Calu3 (cell line): ENCODE data around the gene SAMSN1. TPM values are rescaled to one million over a fixed set of nuclear protein-coding genes. Genes with fewer than 3 reads are reported as not detected.
"Not testable (repeated sequence)": the region's sequence is repeated elsewhere in the genome, so short reads cannot be mapped to it uniquely, and the experiment has no call there.

ENCODE experiments used
- BruUV-seq: library from RNA; stranded (reverse); fragments of 400-500 nt; replicated peaks from 2 replicates; lab custom pipeline; 2021; lab: Mats Ljungman, UMichigan
- CTCF ChIA-PET: fragments of 300-600 bp; sonication (Branson Sonifier 250); formaldehyde crosslinking; loops from one replicate; lab custom pipeline; 2022; ENCODE audit warnings: antibody characterized with exemption; lab: Charles Lee
- DNase-seq: peaks from one replicate; pipeline ENCODE4 v3.0.0; 2022
- H3K27ac Mint-ChIP-seq: one replicate; pipeline ENCODE4 v1.8.0; 2022; ENCODE audit warnings: mixed read lengths; ENCODE audit not compliant: unreplicated experiment
- H3K27me3 Mint-ChIP-seq: one replicate; pipeline ENCODE4 v1.8.0; 2022; ENCODE audit warnings: mixed read lengths; ENCODE audit not compliant: unreplicated experiment
- H3K36me3 Mint-ChIP-seq: one replicate; pipeline ENCODE4 v1.8.0; 2022; ENCODE audit warnings: mild to moderate bottlenecking, moderate library complexity, mixed read lengths; ENCODE audit not compliant: insufficient read depth, unreplicated experiment
- H3K4me1 Mint-ChIP-seq: one replicate; pipeline ENCODE4 v1.8.0; 2022; ENCODE audit warnings: mild to moderate bottlenecking, low read depth, mixed read lengths; ENCODE audit not compliant: unreplicated experiment
- H3K4me3 Mint-ChIP-seq: one replicate; pipeline ENCODE4 v1.8.0; 2022; ENCODE audit warnings: mild to moderate bottlenecking, low read depth, moderate library complexity, mixed read lengths; ENCODE audit not compliant: unreplicated experiment
- H3K9me3 Mint-ChIP-seq: one replicate; pipeline ENCODE4 v1.8.0; 2022; ENCODE audit warnings: low read depth, mixed read lengths; ENCODE audit not compliant: unreplicated experiment
- CTCF ChIP-seq: fragments of 200-600 bp; IDR thresholded peaks from one replicate; pipeline ENCODE4 v1.8.0; 2022; ENCODE audit warnings: antibody characterized with exemption; ENCODE audit not compliant: unreplicated experiment
- intact Hi-C: fragments of 100-400 bp; cut with micrococcal nuclease; formaldehyde crosslinking; loops from one replicate; pipeline ENCODE4 v1.10.0; 2022; ENCODE audit not compliant: unreplicated experiment
- total RNA-seq: library from RNA; stranded (reverse); gene quantifications from 2 replicates; pipeline ENCODE4 v1.2.3, GENCODE V29; 2022

The SAMSN1 gene
- total RNA-seq, 1 experiment from 2014 or later, result 1.5 TPM

GRCh38 chr21:14550135-14550534 lies 4.0 kb upstream of the SAMSN1 start:
- intact Hi-C loops, result no loop called here
- Mint-ChIP-seq H3K9me3 (no peaks in the 10 kb centered on the region), H3K4me3 (peak overlapping the region; percentile 8), H3K4me1 (peaks cover 31% of the 10 kb centered on the region), H3K27me3 (no peaks in the 10 kb centered on the region), H3K36me3 (no peaks in the 10 kb centered on the region), H3K27ac (peak overlapping the region; percentile 81)
- peak; percentile 15 for DNase-seq
- CTCF ChIA-PET, result no interaction called here
- no TSS peak for BruUV-seq
- TF ChIP-seq CTCF, result no peak

DNA sequence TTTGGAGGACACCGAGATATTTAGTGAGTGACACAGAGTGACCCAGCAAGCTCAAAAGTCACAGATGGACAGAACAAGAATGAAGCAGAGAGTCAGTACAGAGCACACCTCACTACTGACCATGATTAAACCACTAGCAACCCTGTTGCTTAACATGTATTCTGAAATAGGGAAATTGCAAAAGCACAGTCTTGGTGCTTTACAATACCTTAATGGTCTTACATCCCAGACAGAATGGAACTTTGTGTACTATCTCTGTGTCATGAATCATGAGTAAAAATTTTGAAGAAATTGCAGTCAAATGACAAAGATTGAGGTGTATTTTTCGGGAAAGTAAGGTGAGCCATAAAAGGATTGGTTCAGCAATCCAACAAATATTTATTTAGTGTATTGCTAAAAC lies 2.7 kb upstream of the SAMSN1 start:
- H3K27me3 Mint-ChIP-seq, result no peaks in the 10 kb centered on the region
- no peak for DNase-seq
- peaks cover 26% of the 10 kb centered on the region for H3K4me1 Mint-ChIP-seq
- H3K4me3 Mint-ChIP-seq, result no peak overlapping the region
- H3K27ac Mint-ChIP-seq, result peak overlapping the region; percentile 42
- H3K9me3 Mint-ChIP-seq, result no peaks in the 10 kb centered on the region
- no TSS peak for BruUV-seq
- H3K36me3 Mint-ChIP-seq, result no peaks in the 10 kb centered on the region
- intact Hi-C loops, result no loop called here
- CTCF ChIA-PET, result no interaction called here
- TF ChIP-seq CTCF, result no peak

GRCh38 chr21:14547834-14548513 lies 1.9 kb upstream of the SAMSN1 start:
- no peak for TF ChIP-seq CTCF
- H3K4me1 Mint-ChIP-seq, result peaks cover 26% of the 10 kb centered on the region
- BruUV-seq, result no TSS peak

DNA sequence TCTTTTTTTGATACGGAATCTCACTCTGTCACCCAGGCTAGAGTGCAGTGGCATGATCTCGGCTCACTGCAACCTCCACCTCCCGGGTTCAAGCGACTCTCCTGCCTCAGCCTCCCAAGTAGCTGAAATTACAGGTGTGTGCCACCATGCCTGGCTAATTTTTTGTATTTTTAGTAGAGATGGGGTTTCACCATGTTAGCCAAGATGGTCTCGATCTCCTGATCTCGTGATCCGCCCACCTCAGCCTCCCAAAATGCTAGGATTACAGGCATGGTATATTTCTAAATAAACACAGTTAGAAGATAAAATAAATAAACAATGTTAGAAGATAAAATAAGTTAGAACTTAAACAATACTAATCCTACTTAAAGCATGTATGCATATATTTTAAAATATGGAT lies 604 bp upstream of the SAMSN1 start:
- H3K4me1 Mint-ChIP-seq, result peaks cover 26% of the 10 kb centered on the region
- DNase-seq, H3K9me3 Mint-ChIP-seq, BruUV-seq, H3K27me3 Mint-ChIP-seq, H3K4me3 Mint-ChIP-seq, H3K27ac Mint-ChIP-seq, intact Hi-C loops, H3K36me3 Mint-ChIP-seq, CTCF ChIA-PET: not testable (repeated sequence)

More at GRCh38 chr21:14547834-14548513, 1.9 kb upstream of the SAMSN1 start:
- CTCF ChIA-PET, result no interaction called here
- intact Hi-C loops, result no loop called here
- Mint-ChIP-seq H3K27me3 (no peaks in the 10 kb centered on the region), H3K27ac (peak overlapping the region; percentile 42), H3K9me3 (no peaks in the 10 kb centered on the region), H3K4me3 (no peak overlapping the region), H3K36me3 (no peaks in the 10 kb centered on the region)
- DNase-seq, result no peak

GRCh38 chr21:14543983-14544382 lies 2.1 kb downstream of the SAMSN1 start:
- H3K4me1 Mint-ChIP-seq, result peaks cover 12% of the 10 kb centered on the region
- no TSS peak for BruUV-seq

More at GRCh38 chr21:14543983-14544382, 2.1 kb downstream of the SAMSN1 start:
- Mint-ChIP-seq H3K9me3 (no peaks in the 10 kb centered on the region), H3K27ac (no peak overlapping the region), H3K36me3 (no peaks in the 10 kb centered on the region), H3K4me3 (no peak overlapping the region), H3K27me3 (no peaks in the 10 kb centered on the region)
- no peak for TF ChIP-seq CTCF
- CTCF ChIA-PET, result no interaction called here
- intact Hi-C loops, result no loop called here
- no peak for DNase-seq
